H1 (cell line): Measurements from ENCODE around the gene ABCB11. TPM values are rescaled to one million over a fixed set of nuclear protein-coding genes. Genes with fewer than 3 reads are reported as not detected.

Source experiments
- CHD1 ChIP-seq: IDR thresholded peaks from 2 replicates; pipeline ENCODE4 v1.6.1; 2012; ENCODE audit warnings: low read depth, low read length, improper control_type of control experiment
- CHD7 ChIP-seq: fragments of 300-600 bp; sonication (generic); IDR thresholded peaks from 2 replicates; pipeline ENCODE4 v1.7.1; 2012; ENCODE audit warnings: low read length, moderate library complexity, mild to moderate bottlenecking, inconsistent platforms; ENCODE audit not compliant: insufficient replicate concordance
- SP1 ChIP-seq: IDR thresholded peaks from 2 replicates; pipeline ENCODE4 v1.6.1; 2011; ENCODE audit warnings: low read depth, low read length
- polyA plus RNA-seq, 7 experiments: library from polyadenylated mRNA; depleted of rRNA in 3 of 7; stranded (reverse) in 5 of 7; unstranded in 2 of 7; fragments of >200 nt in 5 of 7; fragments of 200-250 nt in 2 of 7; gene quantifications; 1 replicate in 5 of 7; 2 replicates in 1 of 7; 4 replicates in 1 of 7; pipeline versions ENCODE4 v1.2.1 to v1.2.3, GENCODE V29; 2011 to 2013; ENCODE audit warnings: missing spikeins in 2 of 7, mixed read lengths in 2 of 7
- total RNA-seq: library from RNA; stranded (reverse); fragmentation: NEBNext Ultra II Directional; extraction: Animal tissue kit (Norgen Biotek cat#: 25700); gene quantifications from 2 replicates; pipeline ENCODE4 v1.2.1, GENCODE V29; 2021

The ABCB11 gene
- total and polyA plus RNA-seq, 2 of the 8 experiments (the other 6 are each of a cell fraction or from before 2014, with no cell fraction given) = not detected

GRCh38 chr2:169047256-169048250, 16.4 kb upstream of the ABCB11 start (continued):
- no peak for TF ChIP-seq CHD7
- no peak for TF ChIP-seq CHD1
- TF ChIP-seq SP1 = no peak
- TF ChIP-seq, all 59 proteins: peak for 0
